ENCODE results near the gene GPC6.

GPC6 gene

GRCh38 chr13:94382517-94382916, 1155.9 kb downstream of the GPC6 start:
- no peak overlapping the region for H3K4me3 ChIP-seq (ENCODE audit: low read depth, low read length)
- DNase-seq (ENCODE audit: low read depth), result no peak
- in situ Hi-C loops (cut with HindIII; ENCODE audit: low sequenced_read_pairs), result no loop called here
- no peak for TF ChIP-seq CTCF (IDR thresholded peaks at IDR 0.05; ENCODE audit: low read depth, low read length, missing control alignments)

- no peak for DNase-seq (ENCODE audit: low read depth)
- in situ Hi-C loops (cut with HindIII; ENCODE audit: low sequenced_read_pairs), result no loop called here
- no peak for TF ChIP-seq CTCF (IDR thresholded peaks at IDR 0.05; ENCODE audit: low read depth, low read length, missing control alignments)
Measured at GRCh38 chr13:94382960-94383359, 1156.4 kb downstream of the GPC6 start.

GRCh38 chr13:94384231-94384905, 1157.8 kb downstream of the GPC6 start:
- no peak for TF ChIP-seq CTCF (IDR thresholded peaks at IDR 0.05; ENCODE audit: low read depth, low read length, missing control alignments)
- no peak for DNase-seq (ENCODE audit: low read depth)
- in situ Hi-C loops (cut with HindIII; ENCODE audit: low sequenced_read_pairs), result no loop called here

More at GRCh38 chr13:94382960-94383359, 1156.4 kb downstream of the GPC6 start:
- no peak overlapping the region for H3K4me3 ChIP-seq (ENCODE audit: low read depth, low read length)

GRCh38 chr13:94387047-94387446, 1160.4 kb downstream of the GPC6 start:
- no peak for DNase-seq (ENCODE audit: low read depth)
- in situ Hi-C loops (cut with HindIII; ENCODE audit: low sequenced_read_pairs), result no loop called here
- H3K4me3 ChIP-seq (ENCODE audit: low read depth, low read length), result no peak overlapping the region

More at GRCh38 chr13:94384231-94384905, 1157.8 kb downstream of the GPC6 start:
- no peak overlapping the region for H3K4me3 ChIP-seq (ENCODE audit: low read depth, low read length)

GRCh38 chr13:94389604-94390351, 1163.2 kb downstream of the GPC6 start:
- in situ Hi-C loops (cut with HindIII; ENCODE audit: low sequenced_read_pairs), result no loop called here
- no peak overlapping the region for H3K4me3 ChIP-seq (ENCODE audit: low read depth, low read length)
- no peak for TF ChIP-seq CTCF (IDR thresholded peaks at IDR 0.05; ENCODE audit: low read depth, low read length, missing control alignments)
- no peak for DNase-seq (ENCODE audit: low read depth)

More at GRCh38 chr13:94387047-94387446, 1160.4 kb downstream of the GPC6 start:
- TF ChIP-seq CTCF (IDR thresholded peaks at IDR 0.05; ENCODE audit: low read depth, low read length, missing control alignments), result no peak

GRCh38 chr13:94390881-94391280, 1164.3 kb downstream of the GPC6 start:
- no peak overlapping the region for H3K4me3 ChIP-seq (ENCODE audit: low read depth, low read length)
- no peak for TF ChIP-seq CTCF (IDR thresholded peaks at IDR 0.05; ENCODE audit: low read depth, low read length, missing control alignments)
- DNase-seq (ENCODE audit: low read depth), result peak; percentile 26
- in situ Hi-C loops (cut with HindIII; ENCODE audit: low sequenced_read_pairs), result no loop called here
